PC-9 (cell line): ENCODE measurements around the gene ARSG.

ENCODE experiments used
- CTCF ChIP-seq: fragments of 200-600 bp; sonication (generic); conservative IDR thresholded peaks from 2 replicates; pipeline ENCODE4 v1.6.1; 2017; ENCODE audit warnings: mixed run types, antibody characterized with exemption, mild to moderate bottlenecking, moderate library complexity
- EZH2 ChIP-seq: fragments of 200-600 bp; sonication (generic); IDR thresholded peaks from 2 replicates; pipeline ENCODE4 v1.8.0; 2017; ENCODE audit warnings: antibody characterized with exemption, low read depth

GRCh38 chr17:68423251-68423650 lies 132.0 kb downstream of the ARSG start:
- TF ChIP-seq CTCF = no peak
- no peak for TF ChIP-seq EZH2
